GM12878 (cell line): ENCODE measurements around the gene PREP.

ENCODE experiments used
- MAX ChIP-seq: IDR thresholded peaks from 2 replicates; pipeline ENCODE4 v1.6.1; 2012; ENCODE audit warnings: low read depth, low read length, improper control_type of control experiment
- NR2C2 ChIP-seq: IDR thresholded peaks from 2 replicates; pipeline ENCODE4 v1.6.1; 2011; ENCODE audit warnings: borderline replicate concordance, low read depth; ENCODE audit not compliant: control insufficient read depth, insufficient read length
- NRF1 ChIP-seq: conservative IDR thresholded peaks from 2 replicates; pipeline ENCODE4 v1.6.1; 2011; ENCODE audit warnings: mild to moderate bottlenecking, low read depth, low read length, improper control_type of control experiment
- POLR2A ChIP-seq: IDR thresholded peaks from 2 replicates; pipeline ENCODE4 v1.6.1; 2011; ENCODE audit warnings: low read depth, mild to moderate bottlenecking, low read length
- ZZZ3 ChIP-seq: IDR thresholded peaks from 2 replicates; pipeline ENCODE4 v1.6.1; 2011; ENCODE audit warnings: low read depth; ENCODE audit not compliant: control insufficient read depth, insufficient read length
- TF ChIP-seq, protein P1 (sequence below), 3 experiments: IDR thresholded peaks in 2 of 3; conservative IDR thresholded peaks in 1 of 3; 2 replicates each; pipeline ENCODE4 v1.5.1; 2011; ENCODE audit warnings: low read depth in 3 of 3, low read length in 3 of 3, mild to moderate bottlenecking in 3 of 3, control low read depth in 2 of 3, moderate library complexity in 2 of 3, inconsistent platforms in 1 of 3, mixed read lengths in 1 of 3; ENCODE audit not compliant: control insufficient read depth in 2 of 3, insufficient read depth in 1 of 3; ENCODE audit errors: extremely low read depth in 1 of 3
- TF ChIP-seq, protein P2 (sequence below): fragments of 450-650 bp; IDR thresholded peaks from 2 replicates; pipeline ENCODE4 v1.6.1; 2016; ENCODE audit warnings: mild to moderate bottlenecking, moderate library complexity, borderline replicate concordance

GRCh38 chr6:105279463-105279862 is 123.4 kb downstream of the PREP start:
- TF ChIP-seq NRF1 (no peak), ZZZ3 (no peak), POLR2A (no peak), MAX (no peak), NR2C2 (no peak)
- TF ChIP-seq, protein P1, sequence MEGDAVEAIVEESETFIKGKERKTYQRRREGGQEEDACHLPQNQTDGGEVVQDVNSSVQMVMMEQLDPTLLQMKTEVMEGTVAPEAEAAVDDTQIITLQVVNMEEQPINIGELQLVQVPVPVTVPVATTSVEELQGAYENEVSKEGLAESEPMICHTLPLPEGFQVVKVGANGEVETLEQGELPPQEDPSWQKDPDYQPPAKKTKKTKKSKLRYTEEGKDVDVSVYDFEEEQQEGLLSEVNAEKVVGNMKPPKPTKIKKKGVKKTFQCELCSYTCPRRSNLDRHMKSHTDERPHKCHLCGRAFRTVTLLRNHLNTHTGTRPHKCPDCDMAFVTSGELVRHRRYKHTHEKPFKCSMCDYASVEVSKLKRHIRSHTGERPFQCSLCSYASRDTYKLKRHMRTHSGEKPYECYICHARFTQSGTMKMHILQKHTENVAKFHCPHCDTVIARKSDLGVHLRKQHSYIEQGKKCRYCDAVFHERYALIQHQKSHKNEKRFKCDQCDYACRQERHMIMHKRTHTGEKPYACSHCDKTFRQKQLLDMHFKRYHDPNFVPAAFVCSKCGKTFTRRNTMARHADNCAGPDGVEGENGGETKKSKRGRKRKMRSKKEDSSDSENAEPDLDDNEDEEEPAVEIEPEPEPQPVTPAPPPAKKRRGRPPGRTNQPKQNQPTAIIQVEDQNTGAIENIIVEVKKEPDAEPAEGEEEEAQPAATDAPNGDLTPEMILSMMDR (IDR thresholded peaks at IDR 0.05 in 2 of 3, conservative IDR thresholded peaks at IDR 0.05 in 1 of 3; ENCODE audit: control insufficient read depth in 2 of 3, extremely low read depth in 1 of 3, insufficient read depth in 1 of 3, low read depth in 3 of 3, low read length in 3 of 3), result no peak
- TF ChIP-seq, protein P2, sequence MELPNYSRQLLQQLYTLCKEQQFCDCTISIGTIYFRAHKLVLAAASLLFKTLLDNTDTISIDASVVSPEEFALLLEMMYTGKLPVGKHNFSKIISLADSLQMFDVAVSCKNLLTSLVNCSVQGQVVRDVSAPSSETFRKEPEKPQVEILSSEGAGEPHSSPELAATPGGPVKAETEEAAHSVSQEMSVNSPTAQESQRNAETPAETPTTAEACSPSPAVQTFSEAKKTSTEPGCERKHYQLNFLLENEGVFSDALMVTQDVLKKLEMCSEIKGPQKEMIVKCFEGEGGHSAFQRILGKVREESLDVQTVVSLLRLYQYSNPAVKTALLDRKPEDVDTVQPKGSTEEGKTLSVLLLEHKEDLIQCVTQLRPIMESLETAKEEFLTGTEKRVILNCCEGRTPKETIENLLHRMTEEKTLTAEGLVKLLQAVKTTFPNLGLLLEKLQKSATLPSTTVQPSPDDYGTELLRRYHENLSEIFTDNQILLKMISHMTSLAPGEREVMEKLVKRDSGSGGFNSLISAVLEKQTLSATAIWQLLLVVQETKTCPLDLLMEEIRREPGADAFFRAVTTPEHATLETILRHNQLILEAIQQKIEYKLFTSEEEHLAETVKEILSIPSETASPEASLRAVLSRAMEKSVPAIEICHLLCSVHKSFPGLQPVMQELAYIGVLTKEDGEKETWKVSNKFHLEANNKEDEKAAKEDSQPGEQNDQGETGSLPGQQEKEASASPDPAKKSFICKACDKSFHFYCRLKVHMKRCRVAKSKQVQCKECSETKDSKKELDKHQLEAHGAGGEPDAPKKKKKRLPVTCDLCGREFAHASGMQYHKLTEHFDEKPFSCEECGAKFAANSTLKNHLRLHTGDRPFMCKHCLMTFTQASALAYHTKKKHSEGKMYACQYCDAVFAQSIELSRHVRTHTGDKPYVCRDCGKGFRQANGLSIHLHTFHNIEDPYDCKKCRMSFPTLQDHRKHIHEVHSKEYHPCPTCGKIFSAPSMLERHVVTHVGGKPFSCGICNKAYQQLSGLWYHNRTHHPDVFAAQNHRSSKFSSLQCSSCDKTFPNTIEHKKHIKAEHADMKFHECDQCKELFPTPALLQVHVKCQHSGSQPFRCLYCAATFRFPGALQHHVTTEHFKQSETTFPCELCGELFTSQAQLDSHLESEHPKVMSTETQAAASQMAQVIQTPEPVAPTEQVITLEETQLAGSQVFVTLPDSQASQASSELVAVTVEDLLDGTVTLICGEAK, result no peak
